PC-3 (cell line): ENCODE results near the gene RIMOC1. TPM values are rescaled to one million over a fixed set of nuclear protein-coding genes. Genes with fewer than 3 reads are reported as not detected.

Experiments
- ATAC-seq: fragments of 200-7000 bp; cut with Tn5 transposase; 2 replicates; pipeline ENCODE4 v1.9.1; 2020; ENCODE audit warnings: mild to moderate bottlenecking, moderate library complexity
- BruUV-seq: library from RNA; stranded (reverse); fragments of 400-500 nt; replicated peaks from 2 replicates; lab custom pipeline; 2021; lab: Mats Ljungman, UMichigan
- CTCF ChIA-PET: fragments of 300-600 bp; sonication (Branson Sonifier 250); formaldehyde crosslinking; loops from one replicate; lab custom pipeline; 2022; ENCODE audit warnings: antibody characterized with exemption; lab: Charles Lee
- POLR2A ChIA-PET: fragments of 300-600 bp; sonication (Branson Sonifier 250); formaldehyde crosslinking; loops from one replicate; lab custom pipeline; 2022; ENCODE audit warnings: antibody characterized with exemption; ENCODE audit not compliant: unreplicated experiment; lab: Charles Lee
- DNase-seq: peaks from one replicate; pipeline ENCODE4 v3.0.0-alpha.2; 2015
- H2AFZ ChIP-seq: fragments of 300-600 bp; sonication (generic); 2 replicates; pipeline ENCODE4 v1.6.0; 2016; ENCODE audit warnings: antibody characterized with exemption, low read length
- H3F3A ChIP-seq: fragments of 300-600 bp; sonication (generic); one replicate; pipeline ENCODE4 v1.6.0; 2017; ENCODE audit warnings: antibody characterized with exemption, low read length, control low read depth, mild to moderate bottlenecking; ENCODE audit not compliant: unreplicated experiment
- H3K27ac ChIP-seq: fragments of 300-600 bp; sonication (generic); 2 replicates; pipeline ENCODE4 v1.5.1; 2016; ENCODE audit warnings: mild to moderate bottlenecking, low read length
- H3K27me3 ChIP-seq: fragments of 300-600 bp; sonication (generic); 2 replicates; pipeline ENCODE4 v1.6.1; 2016; ENCODE audit warnings: low read length, mixed read lengths
- H3K36me3 ChIP-seq: fragments of 300-600 bp; sonication (generic); 2 replicates; pipeline ENCODE4 v1.6.1; 2016; ENCODE audit warnings: low read depth, mixed run types, low read length, mixed read lengths
- H3K4me1 ChIP-seq: fragments of 300-600 bp; sonication (generic); 2 replicates; pipeline ENCODE4 v1.5.1; 2016; ENCODE audit warnings: low read length; ENCODE audit not compliant: insufficient read depth
- H3K4me2 ChIP-seq: fragments of 300-600 bp; sonication (generic); 2 replicates; pipeline ENCODE4 v1.6.0; 2016; ENCODE audit warnings: low read length
- H3K4me3 ChIP-seq: fragments of 300-600 bp; sonication (generic); 2 replicates; pipeline ENCODE4 v1.5.1; 2016; ENCODE audit warnings: mild to moderate bottlenecking, low read length, mixed read lengths
- H3K79me2 ChIP-seq: fragments of 300-600 bp; sonication (generic); 2 replicates; pipeline ENCODE4 v1.6.1; 2017; ENCODE audit warnings: low read length, mixed read lengths
- H3K9ac ChIP-seq: fragments of 300-600 bp; sonication (generic); 2 replicates; pipeline ENCODE4 v1.6.0; 2016; ENCODE audit warnings: mild to moderate bottlenecking, low read length
- H3K9me2 ChIP-seq: fragments of 300-600 bp; sonication (generic); replicated peaks from 2 replicates; pipeline ENCODE4 v1.6.1; 2016; ENCODE audit warnings: mixed run types, low read length, mixed read lengths
- H3K9me3 ChIP-seq: fragments of 300-600 bp; sonication (generic); 2 replicates; pipeline ENCODE4 v1.6.1; 2016; ENCODE audit warnings: low read length, mixed read lengths
- H4K20me1 ChIP-seq: fragments of 300-600 bp; sonication (generic); 2 replicates; pipeline ENCODE4 v1.6.1; 2016; ENCODE audit warnings: low read length, mixed read lengths
- EZH2 ChIP-seq: fragments of 300-600 bp; sonication (generic); IDR thresholded peaks from one replicate; pipeline ENCODE4 v1.6.1; 2017; ENCODE audit warnings: antibody characterized with exemption, mild to moderate bottlenecking, low read length; ENCODE audit not compliant: unreplicated experiment
- EZH2phosphoT487 ChIP-seq: fragments of 300-600 bp; sonication (generic); IDR thresholded peaks from 2 replicates; pipeline ENCODE4 v1.6.1; 2018; ENCODE audit warnings: mild to moderate bottlenecking, antibody characterized with exemption, low read length, borderline replicate concordance
- intact Hi-C: fragments of 100-400 bp; cut with micrococcal nuclease; formaldehyde crosslinking; loops from 2 replicates; pipeline ENCODE4 v1.9.0; 2023
- total RNA-seq: library from RNA; depleted of rRNA; stranded (reverse); fragments of >200 nt; gene quantifications from 2 replicates; pipeline ENCODE4 v1.2.3, GENCODE V29; 2014
- TF ChIP-seq, protein P1 (sequence below): fragments of 300-600 bp; sonication (generic); conservative IDR thresholded peaks from 2 replicates; pipeline ENCODE4 v1.5.1; 2017; ENCODE audit warnings: antibody characterized with exemption, low read depth, mild to moderate bottlenecking, low read length

The RIMOC1 gene
- total RNA-seq, 1 experiment from 2014 or later: 11.3 TPM

DNA sequence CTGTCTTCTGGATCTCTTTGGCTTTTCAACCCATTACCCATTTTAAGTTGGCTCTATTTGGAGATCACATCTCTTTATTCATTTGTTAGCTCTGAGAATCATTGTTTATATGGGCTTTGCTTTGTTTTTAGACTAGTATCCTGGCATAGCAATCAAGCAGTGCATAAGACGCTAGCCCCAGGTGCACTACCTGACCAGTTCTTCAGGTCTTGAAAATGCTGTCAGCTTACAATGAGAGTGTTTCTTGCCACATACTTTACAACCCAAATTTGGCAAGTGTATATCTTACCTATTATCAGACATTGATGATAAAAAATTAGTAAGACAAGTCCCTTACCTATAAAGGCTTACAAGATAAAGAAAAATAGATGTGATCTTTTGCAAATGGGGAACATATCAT, 46.2 kb upstream of the RIMOC1 start:
- no peaks in the 10 kb centered on the region for H4K20me1 ChIP-seq
- H3K79me2 ChIP-seq: peaks cover 2% of the 10 kb centered on the region; the same call in 1 of the 2 replicates
- TF ChIP-seq EZH2phosphoT487 (no peak), EZH2 (no peak)
- TF ChIP-seq, protein P1, sequence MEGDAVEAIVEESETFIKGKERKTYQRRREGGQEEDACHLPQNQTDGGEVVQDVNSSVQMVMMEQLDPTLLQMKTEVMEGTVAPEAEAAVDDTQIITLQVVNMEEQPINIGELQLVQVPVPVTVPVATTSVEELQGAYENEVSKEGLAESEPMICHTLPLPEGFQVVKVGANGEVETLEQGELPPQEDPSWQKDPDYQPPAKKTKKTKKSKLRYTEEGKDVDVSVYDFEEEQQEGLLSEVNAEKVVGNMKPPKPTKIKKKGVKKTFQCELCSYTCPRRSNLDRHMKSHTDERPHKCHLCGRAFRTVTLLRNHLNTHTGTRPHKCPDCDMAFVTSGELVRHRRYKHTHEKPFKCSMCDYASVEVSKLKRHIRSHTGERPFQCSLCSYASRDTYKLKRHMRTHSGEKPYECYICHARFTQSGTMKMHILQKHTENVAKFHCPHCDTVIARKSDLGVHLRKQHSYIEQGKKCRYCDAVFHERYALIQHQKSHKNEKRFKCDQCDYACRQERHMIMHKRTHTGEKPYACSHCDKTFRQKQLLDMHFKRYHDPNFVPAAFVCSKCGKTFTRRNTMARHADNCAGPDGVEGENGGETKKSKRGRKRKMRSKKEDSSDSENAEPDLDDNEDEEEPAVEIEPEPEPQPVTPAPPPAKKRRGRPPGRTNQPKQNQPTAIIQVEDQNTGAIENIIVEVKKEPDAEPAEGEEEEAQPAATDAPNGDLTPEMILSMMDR: no peak
- H3K9me2 ChIP-seq: no peaks in the 10 kb centered on the region
- no peak overlapping the region for H3K4me2 ChIP-seq
- no peaks in the 10 kb centered on the region for H3K9me3 ChIP-seq
- ChIA-PET POLR2A (interaction anchor here (0.6 kb wide), 1 partner anchor 25 kb away, joined by 3 read pairs; no protein-coding TSS in a partner anchor), CTCF (no interaction called here)
- intact Hi-C loops: loop anchor here (2.0 to 10.0 kb wide), 5 partner anchors 144 to 1027 kb away; no protein-coding TSS in a partner anchor
- H3K27ac ChIP-seq: no peak overlapping the region
- H3K4me3 ChIP-seq: no peak overlapping the region
- no peak overlapping the region for H2AFZ ChIP-seq
- no TSS peak for BruUV-seq
- ATAC-seq (no peak), DNase-seq (no peak)
- H3K27me3 ChIP-seq: no peaks in the 10 kb centered on the region
- H3K9ac ChIP-seq: no peak overlapping the region
- no peaks in the 10 kb centered on the region for H3F3A ChIP-seq
- peaks cover 10% of the 10 kb centered on the region; the same call in 1 of the 2 replicates for H3K36me3 ChIP-seq
- H3K4me1 ChIP-seq: no peaks in the 10 kb centered on the region

DNA sequence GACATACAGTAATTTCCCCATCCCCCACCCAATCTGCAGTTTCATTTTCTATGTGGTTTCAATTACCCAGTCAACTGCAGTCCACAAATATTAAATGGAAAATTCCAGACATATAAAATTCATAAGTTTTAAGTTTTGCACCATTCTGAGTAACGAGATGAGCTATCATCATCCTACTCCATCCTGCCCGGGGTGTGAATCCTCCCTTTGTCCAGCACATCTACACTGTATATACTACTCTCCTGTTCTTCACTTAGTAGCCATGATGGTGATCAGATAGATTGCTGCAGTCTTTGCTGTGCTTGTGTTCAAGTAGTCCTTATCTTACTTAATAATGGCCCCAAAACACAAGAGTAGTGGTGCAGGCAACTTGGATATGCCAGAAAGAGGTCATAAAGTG, 45.3 kb upstream of the RIMOC1 start:
- H3K79me2 ChIP-seq: peaks cover 10% of the 10 kb centered on the region
- no peaks in the 10 kb centered on the region for H3K9me3 ChIP-seq
- BruUV-seq: no TSS peak
- DNase-seq (no peak), ATAC-seq (no peak)
- peaks cover 6% of the 10 kb centered on the region for H3K4me1 ChIP-seq
- H3F3A ChIP-seq: no peaks in the 10 kb centered on the region
- H3K9ac ChIP-seq: no peak overlapping the region
- no peaks in the 10 kb centered on the region for H3K27me3 ChIP-seq
- H3K4me2 ChIP-seq: no peak overlapping the region
- no peaks in the 10 kb centered on the region for H3K9me2 ChIP-seq
- intact Hi-C loops: loop anchor here (5.0 to 10.0 kb wide), 2 partner anchors 143 to 1026 kb away; no protein-coding TSS in a partner anchor
- ChIA-PET CTCF (interaction anchor here (0.7 kb wide), 1 partner anchor 199 kb away, joined by 3 read pairs; no protein-coding TSS in a partner anchor), POLR2A (no interaction called here)
- H3K36me3 ChIP-seq: peaks cover 10% of the 10 kb centered on the region; the same call in 1 of the 2 replicates
- no peak overlapping the region for H3K4me3 ChIP-seq
- H3K27ac ChIP-seq: no peak overlapping the region
- H4K20me1 ChIP-seq: no peaks in the 10 kb centered on the region
- TF ChIP-seq EZH2phosphoT487 (no peak), EZH2 (no peak)
- TF ChIP-seq, protein P1: no peak
- H2AFZ ChIP-seq: no peak overlapping the region

DNA sequence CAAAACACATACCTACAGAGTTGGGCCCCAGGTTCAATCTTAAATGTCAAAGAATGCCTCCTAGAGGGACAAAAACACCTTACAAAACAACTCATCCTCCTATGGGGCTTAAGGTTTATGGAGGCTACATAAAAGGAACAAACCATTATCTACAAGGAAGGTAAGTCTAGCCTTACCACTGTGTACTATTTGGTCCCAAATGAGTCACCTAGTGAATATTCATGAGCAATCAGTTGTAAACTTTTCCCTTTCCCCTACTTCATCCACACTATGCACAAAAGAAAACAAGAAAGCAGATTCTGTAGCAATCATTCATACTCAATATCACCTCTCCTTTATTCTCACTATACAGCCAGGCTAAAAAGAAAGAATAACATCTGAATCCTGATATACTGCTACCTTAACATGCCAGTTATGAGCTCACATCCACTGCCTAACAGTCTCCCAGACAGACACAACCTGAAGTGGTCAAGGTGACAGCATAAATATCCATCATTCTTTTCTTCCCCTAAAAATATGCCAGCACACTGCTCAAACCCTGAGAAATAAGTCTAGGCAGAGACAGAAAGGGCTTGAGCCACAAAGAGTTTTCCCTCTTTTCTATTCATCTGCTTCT, 40.2 kb upstream of the RIMOC1 start:
- POLR2A ChIA-PET: no interaction called here

More for the DNA sequence above, 40.2 kb upstream of the RIMOC1 start:
- peak; percentile 96 for ATAC-seq
- CTCF ChIA-PET: no interaction called here
- no peak overlapping the region for H3K4me3 ChIP-seq
- intact Hi-C loops: no loop called here
- no peak overlapping the region for H3K27ac ChIP-seq
- TF ChIP-seq, protein P1: no peak
- TF ChIP-seq EZH2 (no peak), EZH2phosphoT487 (no peak)
- no peak overlapping the region for H2AFZ ChIP-seq
- peak overlapping the region; percentile 40 for H3K4me2 ChIP-seq
- H3F3A ChIP-seq: no peaks in the 10 kb centered on the region
- peak; percentile 70 for DNase-seq
- peaks cover 39% of the 10 kb centered on the region for H3K79me2 ChIP-seq
- no peaks in the 10 kb centered on the region for H4K20me1 ChIP-seq
- peaks cover 18% of the 10 kb centered on the region for H3K4me1 ChIP-seq
- no peak overlapping the region for H3K9ac ChIP-seq
- H3K9me2 ChIP-seq: no peaks in the 10 kb centered on the region
- BruUV-seq: no TSS peak
- no peaks in the 10 kb centered on the region for H3K27me3 ChIP-seq
- peaks cover 8% of the 10 kb centered on the region; the same call in 1 of the 2 replicates for H3K36me3 ChIP-seq
- H3K9me3 ChIP-seq: no peaks in the 10 kb centered on the region
